Dermis blood vessel endothelial cell (primary cell): Measurements from ENCODE around the gene NFIX. TPM values are rescaled to one million over a fixed set of nuclear protein-coding genes. Genes with fewer than 3 reads are reported as not detected.

ENCODE experiments used
- DNase-seq: peaks from one replicate; pipeline ENCODE4 v3.0.0; 2010
- total RNA-seq: library from RNA; depleted of rRNA; stranded (reverse); fragments of >200 nt; gene quantifications from 2 replicates; pipeline ENCODE4 v1.2.3, GENCODE V29; 2014

NFIX gene
- total RNA-seq, 1 donor from 2014 or later = 12.6 TPM

GRCh38 chr19:13010038-13010991 lies 15.0 kb downstream of the NFIX start:
- no peak for DNase-seq

- DNase-seq = no peak
Observed at GRCh38 chr19:13010992-13011652, 15.8 kb downstream of the NFIX start.

DNA sequence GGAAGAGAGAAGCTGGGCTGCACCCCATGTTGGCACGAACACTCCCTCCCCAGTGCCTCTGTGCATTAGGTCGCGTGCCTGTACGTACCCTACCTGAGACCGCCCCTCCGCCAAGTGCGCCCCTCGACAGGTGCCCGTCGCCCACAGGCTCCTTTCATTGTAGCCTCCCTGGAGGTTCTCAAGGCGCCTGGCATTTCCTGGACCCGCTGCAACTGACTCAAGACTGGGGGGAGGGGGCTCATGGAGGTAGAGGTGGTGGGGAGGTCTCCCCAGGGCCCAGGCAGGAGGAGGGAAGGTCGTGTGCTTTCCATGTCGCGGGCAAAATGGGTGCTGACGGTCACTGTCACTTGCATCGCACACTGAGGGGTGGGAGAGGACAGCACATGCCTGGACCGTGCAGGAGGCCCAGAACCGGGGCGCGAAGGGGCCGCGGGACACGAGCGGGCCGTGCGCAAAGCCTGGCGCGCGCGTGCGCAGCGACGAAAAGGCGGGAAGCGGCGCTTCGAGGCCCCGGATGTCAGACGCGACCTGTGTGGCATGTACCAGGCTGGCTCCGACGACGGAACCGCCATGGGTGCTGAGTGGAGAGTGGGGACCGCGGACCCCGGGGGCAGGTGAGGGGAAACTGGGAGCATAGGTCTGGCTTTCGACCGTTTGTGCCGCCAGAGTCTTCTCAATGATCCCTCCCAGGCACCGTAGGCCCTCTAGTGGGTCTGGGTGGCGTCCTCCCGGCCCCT lies 16.5 kb downstream of the NFIX start:
- no peak for DNase-seq

DNA sequence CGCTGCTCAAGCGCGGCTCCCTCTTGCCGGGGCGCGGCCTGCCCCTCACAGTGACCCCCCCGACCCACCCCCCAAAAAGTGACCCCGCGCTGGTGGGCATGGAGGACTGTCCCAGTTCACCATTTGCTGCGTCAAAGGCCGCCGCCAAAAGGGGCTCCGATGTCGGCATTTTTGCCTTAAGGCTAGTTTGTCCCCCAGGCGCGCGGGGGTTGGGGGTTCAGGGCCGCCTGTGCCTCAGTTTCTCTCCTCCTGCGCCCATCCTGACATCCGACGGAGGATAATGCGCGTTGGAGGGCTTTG lies 17.1 kb downstream of the NFIX start:
- DNase-seq = no peak

DNA sequence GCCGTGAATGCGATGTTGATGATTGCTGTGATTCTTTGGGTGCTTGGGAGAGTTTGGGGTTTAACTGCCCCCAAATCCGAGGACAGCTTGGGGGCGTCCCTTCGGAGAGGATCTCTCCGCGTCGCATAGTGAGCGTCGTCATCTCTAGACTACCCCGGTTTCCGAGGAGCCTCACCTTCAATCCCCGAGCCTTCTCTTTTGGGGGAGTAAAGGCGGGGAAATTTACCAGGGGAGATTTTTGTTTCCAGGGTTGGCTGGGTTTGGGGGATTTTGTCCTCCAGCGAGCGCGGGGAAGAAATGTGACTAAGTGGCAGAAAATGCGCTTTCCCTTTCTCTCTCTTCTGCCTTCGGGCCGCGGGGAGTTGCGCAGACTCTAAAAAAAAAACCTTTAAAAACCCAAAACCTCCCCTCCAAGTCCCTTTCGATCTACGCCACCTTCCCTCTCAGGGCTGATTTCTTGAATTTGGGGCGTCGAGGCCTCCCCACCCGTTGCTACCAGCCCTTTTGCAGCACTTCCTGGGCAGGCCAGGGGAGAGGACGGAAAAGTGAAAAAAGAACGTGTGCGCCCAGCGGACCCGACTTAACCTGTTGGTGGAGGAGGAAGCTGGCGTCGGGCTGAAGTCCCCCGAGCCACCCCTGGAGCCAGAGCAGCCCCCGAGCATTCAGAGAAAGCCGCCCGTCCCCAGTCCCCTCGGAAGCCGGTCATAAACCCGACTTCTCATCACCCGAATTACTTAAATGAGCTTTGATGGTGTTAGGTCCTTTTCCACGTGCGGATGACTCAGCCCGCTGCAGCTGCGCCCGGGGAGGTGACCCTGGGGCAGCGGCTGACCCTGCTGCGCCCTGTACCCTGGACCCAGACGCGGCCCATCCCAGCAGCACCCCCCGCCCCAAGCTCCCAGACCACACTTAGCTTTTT lies 17.7 kb downstream of the NFIX start:
- DNase-seq = peak; percentile 42

- DNase-seq = no peak
Observed at GRCh38 chr19:13013649-13014048, 18.4 kb downstream of the NFIX start.

DNA sequence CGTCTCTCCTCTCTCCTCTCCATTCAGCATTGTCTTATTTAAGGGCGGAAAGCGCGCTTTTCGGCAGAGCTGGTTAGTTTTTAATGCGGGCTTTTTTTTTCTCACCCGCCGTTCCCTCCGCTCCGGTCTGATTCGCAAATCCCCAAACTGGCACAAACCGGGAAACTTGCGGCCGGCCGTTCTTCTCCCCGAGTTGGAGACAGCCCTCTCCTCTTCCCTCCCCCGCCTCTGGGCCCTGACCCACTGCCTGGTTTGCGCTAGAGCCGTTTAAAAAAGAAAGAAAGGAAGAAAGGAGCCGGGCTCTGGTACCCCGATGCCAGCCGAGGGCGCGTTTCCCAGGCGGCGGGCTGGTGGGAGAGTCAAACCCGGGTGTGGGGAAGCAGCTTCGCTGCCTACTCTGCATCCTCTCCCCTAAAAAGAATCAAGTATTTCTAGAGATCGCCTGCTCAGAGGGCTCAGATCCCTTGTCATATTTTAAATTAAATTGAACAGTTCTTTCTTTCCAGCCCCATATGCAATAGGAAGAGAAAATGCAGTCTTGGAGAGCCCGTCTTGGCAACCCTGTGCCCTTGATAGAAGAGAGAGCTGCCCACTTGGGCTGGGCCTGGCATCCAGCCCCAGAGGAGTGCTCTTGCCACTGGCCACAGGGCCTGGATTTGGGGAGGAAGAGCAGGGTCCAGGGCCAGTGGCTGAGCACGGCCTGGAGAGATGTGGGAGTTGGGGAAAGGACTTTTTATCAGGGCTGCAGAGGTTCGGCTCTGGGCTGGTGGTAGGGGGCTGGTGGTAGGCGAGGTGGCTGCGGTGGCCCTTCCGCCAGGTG lies 19.0 kb downstream of the NFIX start:
- DNase-seq = no peak

GRCh38 chr19:13014921-13015280 lies 19.6 kb downstream of the NFIX start:
- DNase-seq = no peak

DNA sequence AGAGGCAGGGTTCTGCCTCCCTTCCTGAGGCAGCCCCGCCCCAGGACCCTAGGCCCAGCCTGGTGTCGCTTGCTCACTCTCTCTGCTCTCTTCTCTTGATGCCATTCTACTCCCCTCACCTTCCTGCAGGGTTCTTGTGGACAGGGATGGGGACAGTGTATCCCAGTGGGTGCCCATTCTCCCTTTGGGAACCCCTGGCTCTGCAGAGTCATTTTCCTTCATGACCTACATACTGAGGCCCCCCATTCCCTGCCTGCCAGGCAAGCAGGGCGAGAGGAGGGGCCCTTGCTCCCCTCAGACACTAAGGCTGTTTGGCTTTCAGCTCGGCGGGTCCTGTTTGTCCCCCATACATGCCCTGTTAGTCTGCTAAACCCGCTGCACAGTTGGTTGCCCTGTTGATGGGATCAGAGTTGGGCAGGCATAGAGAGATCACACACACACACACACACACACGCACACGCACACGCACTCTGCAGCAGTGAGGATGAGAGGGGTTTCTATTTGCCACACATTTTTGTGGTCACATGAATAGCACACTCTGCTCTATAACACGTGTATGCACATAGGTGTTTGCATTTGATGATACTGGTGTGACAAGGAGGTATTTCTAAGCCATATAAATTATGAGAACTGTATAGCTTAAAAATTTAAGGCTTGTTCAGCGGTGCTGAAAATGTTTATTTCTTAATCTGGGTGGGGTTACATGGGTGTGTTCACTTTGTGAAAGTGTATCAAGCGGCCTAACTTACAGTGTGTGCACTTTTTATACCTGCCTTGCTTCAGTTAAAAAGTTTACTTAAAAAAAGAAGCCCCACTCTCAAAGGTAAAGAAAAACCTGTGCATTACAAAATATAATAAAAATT lies 20.3 kb downstream of the NFIX start:
- DNase-seq = no peak

DNA sequence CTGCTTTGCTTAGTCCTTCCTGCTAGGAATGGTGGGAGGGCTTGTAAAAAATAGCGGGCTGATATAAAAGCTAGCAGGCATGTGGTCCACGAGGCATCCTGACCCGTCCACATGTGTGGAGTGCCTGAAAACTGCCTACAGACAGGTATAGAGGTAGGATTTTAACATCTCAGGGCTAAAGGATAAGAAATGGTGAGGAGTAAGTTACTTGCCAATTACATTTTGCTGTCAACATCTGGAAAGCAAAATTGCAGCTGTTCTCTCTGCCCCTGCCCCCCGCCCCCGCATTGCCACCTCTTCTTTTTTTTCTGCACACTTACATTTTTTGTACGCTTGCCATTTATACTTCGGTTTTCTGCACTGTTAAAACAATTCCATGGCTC lies 21.0 kb downstream of the NFIX start:
- DNase-seq = no peak

- no peak for DNase-seq
Observed at GRCh38 chr19:13016628-13017305, 21.5 kb downstream of the NFIX start.

GRCh38 chr19:13017306-13018034 lies 22.2 kb downstream of the NFIX start:
- no peak for DNase-seq

GRCh38 chr19:13018035-13018914 lies 23.0 kb downstream of the NFIX start:
- DNase-seq = no peak

GRCh38 chr19:13019332-13019731 lies 24.1 kb downstream of the NFIX start:
- no peak for DNase-seq

GRCh38 chr19:13020002-13020414 lies 24.7 kb downstream of the NFIX start:
- DNase-seq = no peak

GRCh38 chr19:13022111-13022858 lies 27.0 kb downstream of the NFIX start:
- no peak for DNase-seq

GRCh38 chr19:13022859-13023636 lies 27.8 kb downstream of the NFIX start:
- DNase-seq = peak; percentile 26
